Caco-2 (cell line): ENCODE results near the gene SEC22C. TPM values are rescaled to one million over a fixed set of nuclear protein-coding genes. Genes with fewer than 3 reads are reported as not detected.

Experiments used
- BruUV-seq: library from RNA; stranded (reverse); fragments of 400-500 nt; replicated peaks from 2 replicates; lab custom pipeline; 2021; lab: Mats Ljungman, UMichigan
- CTCF ChIA-PET: fragments of 300-600 bp; sonication (Branson Sonifier 250); formaldehyde crosslinking; loops from one replicate; lab custom pipeline; 2022; ENCODE audit warnings: antibody characterized with exemption; lab: Charles Lee
- POLR2A ChIA-PET: fragments of 300-600 bp; sonication (Branson Sonifier 250); formaldehyde crosslinking; loops from one replicate; lab custom pipeline; 2022; ENCODE audit warnings: antibody characterized with exemption; lab: Charles Lee
- DNase-seq, 2 experiments: peaks; one replicate each; pipeline versions ENCODE4 v3.0.0 to v3.0.0-alpha.2; 2020 to 2022
- H3K27me3 ChIP-seq: replicated peaks from 2 replicates; pipeline ENCODE4 v1.6.0; 2011; ENCODE audit warnings: low read length; ENCODE audit not compliant: control insufficient read depth, insufficient read depth
- H3K36me3 ChIP-seq: 2 replicates; pipeline ENCODE4 v1.5.1; 2011; ENCODE audit warnings: low read length; ENCODE audit not compliant: control insufficient read depth, insufficient read depth
- H3K4me1 ChIP-seq: fragments of 250-450 bp; sonication (Bioruptor Pico); 2 replicates; pipeline ENCODE4 v1.5.1; 2020; ENCODE audit warnings: mild to moderate bottlenecking
- H3K4me3 ChIP-seq: 2 replicates; pipeline ENCODE4 v1.5.1; 2011; ENCODE audit warnings: low read depth, mild to moderate bottlenecking, control low read depth, low read length
- H3K9me3 ChIP-seq: fragments of 250-450 bp; sonication (Bioruptor Pico); 2 replicates; pipeline ENCODE4 v1.5.1; 2020; ENCODE audit warnings: mild to moderate bottlenecking, moderate library complexity
- H3K27ac Mint-ChIP-seq: one replicate; pipeline ENCODE4 v1.8.0; 2022; ENCODE audit warnings: mixed read lengths; ENCODE audit not compliant: unreplicated experiment
- H3K27me3 Mint-ChIP-seq: one replicate; pipeline ENCODE4 v1.8.0; 2022; ENCODE audit warnings: mixed read lengths; ENCODE audit not compliant: insufficient read depth, unreplicated experiment
- H3K36me3 Mint-ChIP-seq: one replicate; pipeline ENCODE4 v1.8.0; 2022; ENCODE audit warnings: mild to moderate bottlenecking, mixed read lengths; ENCODE audit not compliant: insufficient read depth, unreplicated experiment
- H3K4me1 Mint-ChIP-seq: one replicate; pipeline ENCODE4 v1.8.0; 2022; ENCODE audit warnings: low read depth, mixed read lengths; ENCODE audit not compliant: unreplicated experiment
- H3K4me3 Mint-ChIP-seq: one replicate; pipeline ENCODE4 v1.8.0; 2022; ENCODE audit warnings: mild to moderate bottlenecking, moderate library complexity, mixed read lengths; ENCODE audit not compliant: unreplicated experiment
- H3K9me3 Mint-ChIP-seq: one replicate; pipeline ENCODE4 v1.8.0; 2022; ENCODE audit warnings: mixed read lengths; ENCODE audit not compliant: unreplicated experiment
- CTCF ChIP-seq, 2 experiments: fragments of 200-600 bp in 1 of 2; IDR thresholded peaks; 1 replicate in 1 of 2; 2 replicates in 1 of 2; pipeline versions ENCODE4 v1.5.1 to v1.8.0; 2011 to 2022; ENCODE audit warnings: antibody characterized with exemption in 1 of 2, control low read depth in 1 of 2, inconsistent platforms in 1 of 2, low read depth in 1 of 2, low read length in 1 of 2, mild to moderate bottlenecking in 1 of 2, moderate library complexity in 1 of 2; ENCODE audit not compliant: insufficient read depth in 1 of 2, severe bottlenecking in 1 of 2, unreplicated experiment in 1 of 2
- intact Hi-C: fragments of 100-400 bp; cut with micrococcal nuclease; formaldehyde crosslinking; loops from one replicate; pipeline ENCODE4 v1.10.0; 2022; ENCODE audit not compliant: unreplicated experiment
- total RNA-seq: library from RNA; stranded (reverse); gene quantifications from 2 replicates; pipeline ENCODE4 v1.2.3, GENCODE V29; 2022

The SEC22C gene
- total RNA-seq, 1 experiment from 2014 or later: 36.4 TPM

DNA sequence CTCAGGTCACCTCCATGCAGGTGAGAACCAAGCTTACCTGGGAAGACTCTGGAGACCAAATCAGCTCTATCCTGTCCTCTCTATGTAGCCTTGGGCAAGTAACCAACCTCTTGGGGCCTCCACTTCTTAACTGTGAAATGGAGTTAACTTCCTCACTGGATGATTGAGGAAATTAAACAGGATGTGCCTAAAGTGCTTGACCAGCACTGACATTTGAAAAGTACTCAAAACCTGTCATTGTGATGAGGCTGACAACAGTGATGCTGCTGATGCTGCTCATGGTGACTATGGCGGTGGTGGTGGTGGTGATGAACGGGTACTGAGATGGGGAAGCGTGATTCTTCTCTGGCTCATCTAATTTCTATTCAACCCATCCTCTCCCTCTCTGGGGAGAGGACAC, 57.0 kb downstream of the SEC22C start:
- Mint-ChIP-seq H3K36me3 (peaks cover 6% of the 10 kb centered on the region), H3K27ac (no peak overlapping the region), H3K27me3 (no peaks in the 10 kb centered on the region), H3K9me3 (no peaks in the 10 kb centered on the region), H3K4me1 (peaks cover 9% of the 10 kb centered on the region), H3K4me3 (no peak overlapping the region)
- Histone ChIP-seq H3K4me1 (peaks cover 2% of the 10 kb centered on the region; the same call in 1 of the 2 replicates), H3K36me3 (no peaks in the 10 kb centered on the region), H3K27me3 (no peaks in the 10 kb centered on the region), H3K4me3 (no peak overlapping the region), H3K9me3 (no peaks in the 10 kb centered on the region)
- intact Hi-C loops: no loop called here
- ChIA-PET CTCF (no interaction called here), POLR2A (no interaction called here)
- no peak for TF ChIP-seq CTCF (IDR thresholded peaks at IDR 0.05; ENCODE audit: insufficient read depth in 1 of 2, low read depth in 1 of 2, low read length in 1 of 2, severe bottlenecking in 1 of 2, unreplicated experiment in 1 of 2)
- BruUV-seq: no TSS peak
- DNase-seq: no peak

DNA sequence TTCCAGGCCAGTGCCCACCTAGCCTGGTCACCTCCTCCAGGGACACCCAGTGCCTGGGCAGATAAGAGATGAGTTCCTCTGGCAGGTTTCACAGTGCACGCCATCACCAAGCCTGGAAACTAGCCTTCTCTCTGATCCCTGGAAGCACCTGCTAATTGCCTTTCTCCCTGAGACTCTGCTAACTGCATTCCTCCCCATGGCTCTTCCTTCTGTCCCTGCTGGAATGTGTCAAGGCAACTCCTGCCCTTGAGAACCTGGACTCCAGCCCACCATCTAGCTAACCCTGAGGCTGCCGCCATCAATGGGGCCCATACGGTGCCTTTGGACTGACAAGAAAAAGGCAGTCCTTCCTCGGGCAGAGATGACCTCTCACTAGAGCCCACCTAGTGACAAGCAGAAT, 60.9 kb downstream of the SEC22C start:
- Mint-ChIP-seq H3K27ac (no peak overlapping the region), H3K4me1 (peaks cover 13% of the 10 kb centered on the region), H3K4me3 (no peak overlapping the region), H3K36me3 (peaks cover 6% of the 10 kb centered on the region), H3K9me3 (no peaks in the 10 kb centered on the region), H3K27me3 (no peaks in the 10 kb centered on the region)
- Histone ChIP-seq H3K4me3 (no peak overlapping the region), H3K36me3 (no peaks in the 10 kb centered on the region), H3K9me3 (no peaks in the 10 kb centered on the region), H3K27me3 (no peaks in the 10 kb centered on the region), H3K4me1 (peaks cover 11% of the 10 kb centered on the region)
- POLR2A ChIA-PET: no interaction called here
- BruUV-seq: no TSS peak
- no peak for TF ChIP-seq CTCF (IDR thresholded peaks at IDR 0.05; ENCODE audit: insufficient read depth in 1 of 2, low read depth in 1 of 2, low read length in 1 of 2, severe bottlenecking in 1 of 2, unreplicated experiment in 1 of 2)
- intact Hi-C loops: no loop called here
- CTCF ChIA-PET: interaction anchor here (0.5 kb wide), 1 partner anchor 12 kb away, joined by 4 read pairs; no protein-coding TSS in a partner anchor
- no peak for DNase-seq

DNA sequence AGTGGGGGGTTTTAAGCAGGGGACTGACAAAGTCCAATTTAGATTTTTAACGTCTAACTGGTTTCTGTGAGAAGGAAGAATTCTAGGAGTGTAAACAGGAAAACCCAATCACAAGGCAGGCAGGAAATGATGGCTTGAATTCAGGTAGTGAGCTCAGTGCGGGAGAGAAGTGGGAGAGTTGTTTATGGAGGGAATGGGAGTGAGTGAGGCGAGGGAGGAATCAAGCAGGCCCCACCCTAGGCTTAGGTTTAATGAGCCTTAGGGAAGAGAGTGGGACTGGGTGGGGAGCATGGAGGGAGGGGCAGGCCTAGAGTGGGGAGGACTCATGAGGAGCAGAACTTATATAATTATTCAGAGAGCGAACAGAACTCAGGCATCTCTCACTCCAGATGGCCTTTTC, 61.4 kb downstream of the SEC22C start:
- peaks cover 6% of the 10 kb centered on the region for H3K36me3 Mint-ChIP-seq
- Histone ChIP-seq H3K9me3 (no peaks in the 10 kb centered on the region), H3K36me3 (no peaks in the 10 kb centered on the region), H3K4me3 (no peak overlapping the region), H3K27me3 (no peaks in the 10 kb centered on the region), H3K4me1 (peaks cover 11% of the 10 kb centered on the region)
- no TSS peak for BruUV-seq
- intact Hi-C loops: no loop called here
- no peak overlapping the region for H3K4me3 Mint-ChIP-seq
- POLR2A ChIA-PET: no interaction called here
- no peak for TF ChIP-seq CTCF (IDR thresholded peaks at IDR 0.05; ENCODE audit: insufficient read depth in 1 of 2, low read depth in 1 of 2, low read length in 1 of 2, severe bottlenecking in 1 of 2, unreplicated experiment in 1 of 2)
- no peaks in the 10 kb centered on the region for H3K9me3 Mint-ChIP-seq
- DNase-seq: no peak
- CTCF ChIA-PET: no interaction called here
- H3K27ac Mint-ChIP-seq: no peak overlapping the region
- H3K27me3 Mint-ChIP-seq: no peaks in the 10 kb centered on the region
- H3K4me1 Mint-ChIP-seq: peaks cover 13% of the 10 kb centered on the region
